ENCODE data around the gene HINT3. TPM values are rescaled to one million over a fixed set of nuclear protein-coding genes. Genes with fewer than 3 reads are reported as not detected.

Gene HINT3
- total and polyA plus RNA-seq, 7 donors, result 15.0 to 49.6 (median 41.4) TPM

- no peak overlapping the region for H3K27ac ChIP-seq
- H3K36me3 ChIP-seq, result no peaks in the 10 kb centered on the region
- 19 to 49% methylated on average over 1 of the region's 1 CpG for WGBS, 2 donors
- no peak for DNase-seq
- intact Hi-C loops (cut with DNase I), result no loop called here
- H3K9me3 ChIP-seq, result no peaks in the 10 kb centered on the region
- H3K4me1 ChIP-seq, result no peaks in the 10 kb centered on the region
- no peak overlapping the region for H3K4me3 ChIP-seq
- H3K27me3 ChIP-seq, result no peaks in the 10 kb centered on the region
- TF ChIP-seq POLR2AphosphoS5 (IDR thresholded peaks at IDR 0.05), result no peak
Observed at GRCh38 chr6:125939026-125939425, 17.5 kb upstream of the HINT3 start.

- intact Hi-C loops (cut with DNase I), result no loop called here
- no peaks in the 10 kb centered on the region for H3K9me3 ChIP-seq
- no peaks in the 10 kb centered on the region for H3K36me3 ChIP-seq
- DNase-seq, result no peak
- no peaks in the 10 kb centered on the region for H3K27me3 ChIP-seq
- WGBS, 2 donors, result 85 to 91% methylated on average over 2 of the region's 2 CpGs
- peaks cover 0 to 2% (median 0%) of the 10 kb centered on the region in 4 donors for H3K4me1 ChIP-seq
- H3K4me3 ChIP-seq, result no peak overlapping the region
- no peak overlapping the region for H3K27ac ChIP-seq
- TF ChIP-seq POLR2AphosphoS5 (IDR thresholded peaks at IDR 0.05) (no peak), CTCF (IDR thresholded peaks at IDR 0.05) (no peak), EP300 (IDR thresholded peaks at IDR 0.05) (no peak), POLR2A (IDR thresholded peaks at IDR 0.05) (no peak)
Observed at GRCh38 chr6:125939791-125940190, 16.8 kb upstream of the HINT3 start.

GRCh38 chr6:125940247-125941041 lies 16.1 kb upstream of the HINT3 start:
- WGBS, 2 donors, result 75 to 81% methylated on average over 5 of the region's 5 CpGs
- Histone ChIP-seq H3K27ac (no peak overlapping the region), H3K27me3 (no peaks in the 10 kb centered on the region), H3K4me1 (peaks cover 0 to 8% (median 0%) of the 10 kb centered on the region in 4 donors), H3K9me3 (no peaks in the 10 kb centered on the region), H3K4me3 (no peak overlapping the region), H3K36me3 (no peaks in the 10 kb centered on the region)
- intact Hi-C loops (cut with DNase I), result no loop called here
- no peak for DNase-seq
- TF ChIP-seq EP300 (IDR thresholded peaks at IDR 0.05) (no peak), POLR2A (IDR thresholded peaks at IDR 0.05) (no peak), CTCF (IDR thresholded peaks at IDR 0.05) (no peak), POLR2AphosphoS5 (IDR thresholded peaks at IDR 0.05) (no peak)

GRCh38 chr6:125942672-125943527 lies 13.7 kb upstream of the HINT3 start:
- WGBS, 2 donors, result 55 to 86% methylated on average over 10 of the region's 10 CpGs
- intact Hi-C loops (cut with DNase I), result no loop called here

More at GRCh38 chr6:125942672-125943527, 13.7 kb upstream of the HINT3 start:
- Histone ChIP-seq H3K36me3 (no peaks in the 10 kb centered on the region), H3K27me3 (no peaks in the 10 kb centered on the region), H3K4me1 (peaks cover 0 to 21% (median 9%) of the 10 kb centered on the region in 4 donors), H3K9me3 (no peaks in the 10 kb centered on the region), H3K27ac (no peak overlapping the region), H3K4me3 (no peak overlapping the region)
- no peak for DNase-seq
- no peak for TF ChIP-seq EP300 (IDR thresholded peaks at IDR 0.05)
- TF ChIP-seq CTCF (IDR thresholded peaks at IDR 0.05), result no peak
- TF ChIP-seq POLR2AphosphoS5 (IDR thresholded peaks at IDR 0.05), result no peak
- TF ChIP-seq POLR2A (IDR thresholded peaks at IDR 0.05), result no peak

Data from sigmoid colon (tissue), 7 donors.